Renal pelvis (tissue), 12 donors: ENCODE data around the gene STAT3. TPM values are rescaled to one million over a fixed set of nuclear protein-coding genes. Genes with fewer than 3 reads are reported as not detected.
A peak's percentile ranks its signal among the peaks of the same experiment; 100 is the strongest.
"Not testable (repeated sequence)": the region's sequence is repeated elsewhere in the genome, so short reads cannot be mapped to it uniquely, and the experiment has no call there.

Source experiments
- DNase-seq: peaks from one replicate; pipeline ENCODE4 v3.0.0-alpha.2; 2013
- long read RNA-seq, 16 experiments: transcript quantifications; one replicate each; lab custom pipeline, GENCODE V29; 2026
- polyA plus RNA-seq, 3 donors: library from polyadenylated mRNA; unstranded; fragments of 120-200 nt; gene quantifications; one replicate each; pipeline ENCODE4 v1.2.1, GENCODE V29; 2013; ENCODE audit not compliant: insufficient read length in 3 of 3

Gene STAT3
- polyA plus RNA-seq, result 10 to 100 TPM; 51.6 to 65.4 (median 65.2) TPM
- long read RNA-seq, donor 1, full-length matches to known transcripts, result 8 of 8 reads
- long read RNA-seq, donor 1, partial matches to known transcripts, result 0 of 8 reads
- long read RNA-seq, donor 1, other reads (novel, unspliced or antisense), result 0 of 8 reads
- long read RNA-seq, donor 2, full-length matches to known transcripts, result 12 of 12 reads
- long read RNA-seq, donor 2, partial matches to known transcripts, result 0 of 12 reads
- long read RNA-seq, donor 2, other reads (novel, unspliced or antisense), result 0 of 12 reads
- long read RNA-seq, donor 3, full-length matches to known transcripts, result 16 of 16 reads
- long read RNA-seq, donor 3, partial matches to known transcripts, result 0 of 16 reads
- long read RNA-seq, donor 3, other reads (novel, unspliced or antisense), result 0 of 16 reads
- long read RNA-seq, donor 4, full-length matches to known transcripts, result 12 of 12 reads
- long read RNA-seq, donor 4, partial matches to known transcripts, result 0 of 12 reads
- long read RNA-seq, donor 4, other reads (novel, unspliced or antisense), result 0 of 12 reads
- long read RNA-seq, donor 5, full-length matches to known transcripts, result 9 of 9 reads
- long read RNA-seq, donor 5, partial matches to known transcripts, result 0 of 9 reads
- long read RNA-seq, donor 5, other reads (novel, unspliced or antisense), result 0 of 9 reads
- long read RNA-seq, donor 6, full-length matches to known transcripts, result 13 of 13 reads
- long read RNA-seq, donor 6, partial matches to known transcripts, result 0 of 13 reads
- long read RNA-seq, donor 6, other reads (novel, unspliced or antisense), result 0 of 13 reads
- long read RNA-seq, donor 7, full-length matches to known transcripts, result 34 of 34 reads
- long read RNA-seq, donor 7, partial matches to known transcripts, result 0 of 34 reads
- long read RNA-seq, donor 7, other reads (novel, unspliced or antisense), result 0 of 34 reads
- long read RNA-seq, donor 8, full-length matches to known transcripts, result 14 of 14 reads
- long read RNA-seq, donor 8, partial matches to known transcripts, result 0 of 14 reads
- long read RNA-seq, donor 8, other reads (novel, unspliced or antisense), result 0 of 14 reads
- long read RNA-seq, donor 9, full-length matches to known transcripts, result 17 of 17 reads
- long read RNA-seq, donor 9, partial matches to known transcripts, result 0 of 17 reads
- long read RNA-seq, donor 9, other reads (novel, unspliced or antisense), result 0 of 17 reads
- long read RNA-seq, donor 10, full-length matches to known transcripts, result 11 of 11 reads
- long read RNA-seq, donor 10, partial matches to known transcripts, result 0 of 11 reads
- long read RNA-seq, donor 10, other reads (novel, unspliced or antisense), result 0 of 11 reads
- long read RNA-seq, donor 11, full-length matches to known transcripts, result 13 of 13 reads
- long read RNA-seq, donor 11, partial matches to known transcripts, result 0 of 13 reads
- long read RNA-seq, donor 11, other reads (novel, unspliced or antisense), result 0 of 13 reads
- long read RNA-seq, donor 12, full-length matches to known transcripts, result 11 of 11 reads
- long read RNA-seq, donor 12, partial matches to known transcripts, result 0 of 11 reads
- long read RNA-seq, donor 12, other reads (novel, unspliced or antisense), result 0 of 11 reads
- long read RNA-seq, donor 13, transcript STAT3-205 (1 exons, 1,982 nt), result major isoform, 10 of 14 reads
- long read RNA-seq, donor 13, partial matches to known transcripts, result 0 of 14 reads
- long read RNA-seq, donor 13, other reads (novel, unspliced or antisense), result 0 of 14 reads
- long read RNA-seq, donor 14, result 0 reads
- long read RNA-seq, donor 15, result 0 reads
- long read RNA-seq, donor 16, full-length matches to known transcripts, result 15 of 15 reads
- long read RNA-seq, donor 16, partial matches to known transcripts, result 0 of 15 reads
- long read RNA-seq, donor 16, other reads (novel, unspliced or antisense), result 0 of 15 reads

DNA sequence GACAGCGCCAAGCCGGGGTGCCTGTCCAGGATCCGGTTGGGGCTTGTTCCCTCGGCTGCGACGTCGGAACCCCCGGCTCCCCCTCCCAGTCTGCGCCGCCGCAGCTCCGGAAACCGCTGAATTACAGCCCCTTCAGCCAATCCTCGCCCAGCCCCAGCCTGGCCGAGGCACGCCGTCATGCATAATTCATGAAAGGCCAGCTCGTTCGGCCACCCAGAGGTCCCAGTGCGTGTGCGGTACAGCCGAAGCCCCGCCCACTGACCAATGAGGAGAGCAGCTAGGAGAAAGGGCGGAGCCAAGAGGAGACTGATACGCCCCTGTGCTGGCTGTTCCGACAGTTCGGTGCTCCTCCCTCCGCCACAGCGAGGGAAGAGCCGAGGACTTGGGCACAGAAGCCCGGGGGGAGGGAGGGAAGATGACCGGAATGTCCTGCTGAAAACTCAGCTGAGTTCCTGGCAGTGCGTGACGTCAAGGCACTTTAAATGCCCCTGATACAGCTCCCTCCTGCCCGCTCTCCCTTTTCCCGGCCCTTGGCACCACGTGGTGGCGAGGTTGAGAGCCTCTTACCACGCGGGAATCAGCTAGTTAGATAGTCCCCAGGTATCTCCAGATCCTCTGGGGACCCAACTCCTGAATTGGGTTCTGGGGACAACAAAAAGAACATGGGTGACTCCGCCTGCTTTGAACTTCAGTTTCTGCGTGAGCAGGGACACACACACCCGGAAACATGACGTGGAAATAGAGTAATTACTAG, at the start of gene STAT3:
Gene STAT3, minus strand, starts transcription at position 62 of the 754 bp plus-strand sequence. CDS start 39,926 bp downstream, outside the sequence.
- DNase-seq, result peak; percentile 100

DNA sequence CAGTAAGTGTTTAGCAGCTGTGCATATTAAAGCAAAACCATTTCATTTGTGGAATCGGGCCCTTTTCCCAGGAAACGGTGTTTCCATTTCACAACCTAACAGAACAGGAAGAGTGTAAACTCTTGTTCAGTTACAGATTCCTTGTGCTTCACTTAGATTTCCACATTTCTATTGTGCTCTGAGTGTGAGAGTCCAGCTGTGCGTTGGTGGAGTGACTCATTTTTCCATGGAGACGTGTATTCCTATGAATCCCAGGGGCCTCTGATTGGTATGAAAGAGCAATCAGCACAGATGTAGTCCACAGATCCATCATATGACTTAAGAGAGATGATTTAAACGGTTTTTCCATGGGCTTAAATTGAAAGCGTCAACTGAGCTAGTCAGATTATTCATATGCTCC, 48.1 kb upstream of the STAT3 start:
- no peak for DNase-seq

DNA sequence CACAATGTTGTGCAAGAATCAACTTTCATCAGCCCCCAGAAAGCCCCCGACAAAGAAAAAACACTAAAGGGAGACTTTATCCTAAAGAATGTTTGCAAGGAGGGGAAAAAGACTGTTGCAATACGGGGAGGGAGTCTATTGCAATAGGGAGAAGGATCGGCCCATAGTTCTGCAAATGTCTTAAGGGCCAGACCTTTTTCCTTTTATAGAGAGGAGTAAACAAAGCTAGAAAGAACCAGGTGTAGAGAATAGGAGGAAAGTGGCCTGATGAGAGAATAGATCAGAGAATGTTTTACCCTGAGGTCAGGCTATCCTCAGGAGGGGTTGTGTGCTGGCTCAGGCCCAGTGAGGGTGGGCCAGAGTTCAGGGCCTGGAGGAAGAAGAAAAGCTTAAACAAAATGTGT, 43.5 kb upstream of the STAT3 start:
- no peak for DNase-seq

DNA sequence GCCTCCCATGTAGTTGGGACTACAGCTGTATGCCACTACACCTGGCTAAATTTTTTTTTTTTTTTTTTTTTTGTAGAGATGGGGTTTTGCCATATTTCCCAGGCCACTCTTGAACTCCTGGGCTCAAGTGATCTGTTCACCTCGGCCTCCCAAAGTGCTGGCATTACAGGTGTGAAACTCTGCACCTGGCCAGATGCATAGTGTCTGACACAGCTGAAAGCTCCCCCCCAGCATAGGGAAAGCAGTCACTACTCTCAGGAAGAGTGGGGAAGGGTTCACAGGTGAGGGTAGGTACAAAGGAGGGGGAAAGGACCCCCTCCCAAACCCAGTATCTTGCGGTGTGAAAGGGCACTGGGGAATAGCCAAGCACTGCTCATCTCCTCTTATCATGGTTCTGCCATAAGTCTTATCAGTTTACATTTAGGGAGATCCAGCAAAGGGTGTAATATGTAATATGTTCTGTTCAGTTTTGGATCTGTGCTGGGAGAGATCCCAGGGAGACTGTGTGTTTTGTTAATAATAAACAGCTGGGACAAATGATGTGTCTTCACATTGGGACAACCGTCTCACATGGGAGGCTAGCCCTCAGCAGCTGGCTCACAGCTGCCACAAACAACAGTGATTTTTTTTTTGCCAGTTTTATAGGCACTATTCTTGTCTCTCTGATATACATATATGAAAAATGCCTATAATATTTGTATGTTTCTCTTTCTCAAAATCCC, 41.6 kb upstream of the STAT3 start:
- no peak for DNase-seq

DNA sequence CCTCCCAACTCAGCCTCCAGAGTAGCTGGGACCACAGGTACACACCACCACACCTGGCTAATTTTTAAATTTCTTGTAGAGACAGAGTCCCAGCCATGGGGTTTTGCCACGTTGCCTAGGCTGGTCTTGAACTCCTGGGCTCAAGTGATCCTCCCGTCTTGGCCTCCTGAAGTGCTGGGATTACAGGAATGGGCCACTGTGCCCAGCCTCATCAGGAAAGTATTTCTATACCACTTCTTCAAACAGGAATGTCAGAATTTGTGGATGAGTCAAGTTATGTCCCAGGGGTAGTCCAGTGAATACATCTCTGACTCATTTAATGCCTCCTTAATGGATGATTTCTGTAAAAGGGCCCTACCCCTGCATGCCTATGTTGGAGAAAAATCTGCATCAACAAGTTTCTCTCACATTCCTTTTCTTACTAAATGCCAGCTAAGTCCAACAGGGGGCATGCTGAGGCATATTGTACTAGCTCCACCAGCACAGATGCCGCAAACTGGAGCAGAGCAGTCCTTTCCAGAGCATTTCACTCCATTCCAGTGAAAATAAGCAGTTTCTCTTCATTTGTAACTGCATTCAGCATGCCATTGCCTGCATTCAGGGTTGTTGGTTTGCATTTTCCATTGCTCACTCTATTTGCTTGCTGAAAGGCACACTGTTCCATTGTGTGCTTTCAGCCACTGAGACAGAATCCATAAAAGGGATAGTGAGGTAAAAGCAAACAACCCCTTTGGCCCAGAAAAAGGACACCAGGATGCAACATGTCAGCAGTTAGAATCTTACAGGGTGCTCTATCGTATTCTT, 40.1 kb upstream of the STAT3 start:
- peak; percentile 69 for DNase-seq

DNA sequence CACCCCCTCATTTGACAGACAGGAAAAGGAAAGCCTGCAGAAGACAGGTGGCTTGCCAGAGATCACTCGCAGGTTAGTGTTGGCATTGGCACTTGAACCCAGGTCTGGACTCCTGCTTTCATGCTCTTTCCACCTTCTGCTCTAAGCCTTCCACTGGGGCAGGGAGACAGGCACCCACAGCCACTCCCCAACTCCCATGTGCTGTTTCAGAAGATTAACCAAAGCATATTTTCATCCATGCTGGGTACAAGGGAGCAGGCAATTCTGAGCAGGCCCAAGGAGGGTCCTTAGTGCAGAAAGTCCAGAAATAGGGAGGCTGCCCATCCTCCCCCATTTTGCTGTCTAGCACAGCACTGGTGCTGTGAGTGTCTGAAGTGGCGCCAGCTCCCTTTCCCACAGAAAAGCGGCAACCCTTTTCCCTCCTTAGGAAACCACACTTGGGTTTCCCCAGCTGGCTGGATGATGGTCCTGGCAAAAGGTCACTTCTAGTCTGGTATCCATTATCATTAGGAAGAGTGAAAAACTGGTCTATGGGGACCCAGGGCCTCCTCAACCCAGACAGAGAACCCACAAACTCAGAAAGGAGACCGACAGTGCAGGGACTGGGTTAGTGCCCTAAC, 36.9 kb upstream of the STAT3 start:
- no peak for DNase-seq

DNA sequence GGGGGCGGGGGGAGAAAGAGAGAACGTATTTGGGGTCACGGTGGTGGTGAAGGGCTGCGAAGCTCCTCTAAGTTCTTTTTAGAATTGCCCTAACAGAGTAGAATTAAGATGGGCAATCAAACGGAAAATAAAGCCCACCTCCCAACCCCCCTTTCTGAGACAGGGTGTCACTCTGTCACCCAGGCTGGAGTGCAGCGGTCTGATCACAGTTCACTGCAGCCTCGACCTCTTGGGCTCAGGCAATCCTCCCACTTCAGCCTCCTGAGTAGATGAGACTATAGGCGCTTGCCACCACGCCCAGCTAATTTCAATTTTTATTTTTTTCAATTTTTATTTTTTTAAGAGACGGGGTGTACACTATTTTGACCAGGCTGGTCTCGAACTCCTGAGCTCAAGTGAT, 35.5 kb upstream of the STAT3 start:
- DNase-seq, result no peak

DNA sequence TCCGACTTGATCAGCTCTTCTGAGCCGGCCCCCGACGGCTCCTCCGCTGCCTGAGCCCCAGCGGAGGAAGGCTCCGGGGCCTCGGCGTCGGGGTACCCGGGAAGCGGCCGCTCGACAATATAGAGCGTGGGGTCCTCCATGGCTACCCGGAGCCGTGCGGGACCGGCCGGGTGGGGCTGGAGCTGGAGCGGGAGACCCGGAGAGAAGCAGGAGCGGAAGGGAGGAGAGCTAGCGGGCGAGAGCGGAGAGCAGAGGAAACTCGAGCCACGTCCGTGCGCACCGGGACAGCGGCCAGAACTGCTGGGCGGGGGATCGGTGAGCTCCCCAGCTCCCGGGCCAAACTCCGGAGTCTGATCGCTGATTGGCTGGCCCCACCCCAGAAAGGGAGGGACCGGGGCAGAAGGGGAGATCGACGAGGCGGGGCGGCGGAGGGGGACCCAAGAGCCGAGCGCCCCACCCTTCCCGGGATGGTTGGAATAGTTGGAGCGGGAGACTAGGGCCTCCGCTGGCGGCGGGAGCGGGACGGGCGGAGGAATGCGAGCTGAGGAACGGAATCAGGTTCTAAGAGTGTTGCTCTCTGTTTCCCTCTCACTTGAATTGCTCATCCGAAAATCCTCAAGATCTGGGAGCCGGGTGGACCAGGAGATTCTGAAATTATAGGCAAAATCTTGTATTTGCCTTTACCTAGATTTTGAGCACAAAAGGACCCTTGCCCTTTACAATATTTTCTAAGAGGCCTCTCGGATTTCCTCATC, 34.9 kb upstream of the STAT3 start, which contains the start of gene CAVIN1:
Gene CAVIN1, minus strand, starts transcription at position 299 of the 755 bp plus-strand sequence. Its CDS starts 159 bp downstream, at position 140.
- DNase-seq, result peak; percentile 92

DNA sequence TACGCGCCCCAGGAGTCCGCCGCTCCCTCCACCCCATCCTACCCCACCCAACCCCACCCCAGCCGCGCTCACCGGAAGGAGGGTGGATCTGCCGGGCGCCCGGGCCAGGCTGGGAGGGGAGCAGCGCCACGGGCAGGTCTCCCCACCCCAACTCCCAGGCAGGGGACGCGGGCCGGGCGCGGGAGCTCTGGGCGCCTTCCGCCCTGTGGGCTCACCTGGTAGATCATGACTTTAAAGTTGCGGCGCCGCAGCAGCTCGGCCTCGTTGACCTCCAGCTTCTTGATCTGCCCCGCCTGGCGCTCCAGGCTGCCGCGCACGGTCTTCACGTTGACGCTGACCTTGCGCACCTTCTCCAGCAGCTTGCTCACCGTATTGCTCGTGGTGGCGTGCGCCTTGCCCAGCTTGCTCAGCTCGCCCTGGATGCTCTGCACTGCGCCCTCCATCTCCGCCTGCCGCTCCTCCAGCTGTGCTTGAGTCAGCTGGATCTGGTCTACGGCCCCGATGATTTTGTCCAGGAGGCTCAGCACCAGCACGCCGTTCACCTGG, 34.2 kb upstream of the STAT3 start:
- no peak for DNase-seq

DNA sequence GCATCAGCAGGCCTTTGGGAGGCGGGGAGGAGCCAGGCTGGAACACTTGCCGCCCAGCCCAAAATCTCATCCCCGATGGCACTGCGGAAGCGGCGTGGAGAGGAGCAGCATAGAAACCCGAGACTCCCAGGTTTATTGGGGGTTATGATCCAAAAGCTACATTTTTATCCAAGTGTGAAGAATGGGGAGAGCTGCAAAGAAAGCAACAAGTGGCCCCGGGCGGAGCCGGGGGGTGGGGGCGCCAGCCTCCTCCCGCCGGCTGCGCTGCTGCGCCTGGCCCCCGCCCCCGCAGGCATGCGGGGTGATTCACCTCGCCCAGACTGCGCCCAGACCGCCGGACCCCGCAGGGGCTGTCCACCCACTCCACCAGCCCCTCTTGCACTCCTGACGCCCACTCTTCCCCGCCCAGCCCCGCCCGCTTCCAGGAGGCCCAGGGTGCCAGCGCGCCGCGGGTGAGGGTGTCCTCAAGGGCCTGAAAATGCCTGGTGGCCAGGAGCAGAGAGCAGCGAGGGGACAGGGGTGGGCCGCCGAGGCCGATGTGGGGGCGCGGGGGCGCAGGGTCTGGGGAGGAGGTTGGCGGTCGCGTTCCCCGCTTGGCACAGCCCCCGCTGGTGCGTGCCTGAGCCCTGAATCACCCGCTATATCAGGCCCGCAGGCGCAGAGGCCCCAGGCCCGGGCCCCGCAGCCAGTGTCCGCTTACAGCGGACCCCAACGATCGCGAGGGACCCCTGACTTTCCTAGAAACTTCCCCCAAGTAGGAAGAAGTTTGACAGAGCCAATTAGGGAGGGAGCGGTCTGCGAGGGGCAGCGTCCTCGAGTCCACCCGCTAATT, 33.5 kb upstream of the STAT3 start:
- DNase-seq, result no peak

DNA sequence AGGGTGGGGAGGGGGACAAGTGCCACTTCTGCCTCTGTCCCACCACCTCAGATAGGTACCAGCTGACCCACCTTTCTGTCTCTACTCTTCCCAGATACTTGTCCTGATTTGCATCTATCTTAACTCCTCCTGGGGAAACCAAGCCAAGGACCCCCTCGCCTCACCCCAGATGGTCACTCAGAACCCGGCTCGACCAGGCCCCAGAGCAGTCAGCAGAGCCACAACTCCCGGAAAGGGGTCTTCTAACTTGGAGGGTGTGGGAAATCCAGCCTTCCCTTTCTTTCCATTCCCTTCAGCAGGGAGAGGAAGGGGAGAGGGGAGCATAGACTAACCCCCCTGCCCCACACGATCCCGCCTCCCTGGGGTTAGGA, 32.9 kb upstream of the STAT3 start:
- no peak for DNase-seq

DNA sequence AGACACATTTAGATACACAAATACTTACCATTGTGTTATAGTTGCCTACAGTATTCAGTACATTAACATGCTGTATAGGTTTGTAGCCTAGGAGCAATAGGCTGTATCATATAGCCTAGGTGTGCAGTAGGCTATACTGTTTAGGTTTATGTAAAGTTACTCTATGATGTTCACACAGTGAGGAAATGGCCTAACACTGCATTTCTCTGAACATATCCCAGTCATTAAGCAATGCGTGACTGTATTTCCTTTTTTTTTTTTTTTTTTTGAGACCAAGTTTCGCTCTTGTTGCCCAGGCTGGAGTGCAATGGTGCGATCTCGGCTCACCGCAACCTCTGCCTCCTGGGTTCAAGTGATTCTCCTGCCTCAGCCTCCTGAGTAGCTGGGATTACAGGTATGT, 29.7 kb upstream of the STAT3 start:
- DNase-seq, result not testable (repeated sequence)

DNA sequence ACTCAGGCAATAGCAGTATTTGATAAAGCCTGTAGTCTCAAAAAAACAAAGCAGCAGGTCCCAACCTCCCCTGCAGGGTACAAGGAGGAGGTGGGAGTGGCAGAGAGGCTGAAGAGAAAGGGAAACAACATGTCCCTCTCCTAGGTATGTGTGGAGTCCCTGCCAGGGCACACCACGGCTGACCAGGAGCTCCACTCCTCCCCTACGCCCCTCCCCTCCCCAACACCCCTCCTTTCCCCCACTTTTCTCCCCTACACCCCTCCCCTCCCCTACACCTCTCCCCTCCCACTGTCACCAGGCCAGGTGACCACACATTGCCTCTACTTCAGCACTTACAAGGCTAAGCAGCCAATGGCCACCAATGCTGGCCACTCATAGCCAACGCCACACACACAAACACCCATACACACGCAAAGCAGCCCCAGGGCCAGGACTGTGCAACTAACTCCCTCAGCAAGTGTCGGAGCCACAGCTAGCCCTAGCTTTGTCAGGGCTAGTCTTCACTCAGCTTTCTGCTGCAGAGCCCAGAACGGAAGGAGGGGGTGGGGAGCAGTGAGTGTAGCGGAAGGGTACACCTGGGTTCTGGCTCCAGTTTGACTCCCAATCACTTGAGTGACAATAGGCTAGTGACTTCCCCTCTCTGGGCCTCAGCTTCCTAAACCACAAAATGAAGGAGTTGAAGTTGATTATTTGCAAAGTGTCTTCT, 26.6 kb upstream of the STAT3 start:
- DNase-seq, result no peak

DNA sequence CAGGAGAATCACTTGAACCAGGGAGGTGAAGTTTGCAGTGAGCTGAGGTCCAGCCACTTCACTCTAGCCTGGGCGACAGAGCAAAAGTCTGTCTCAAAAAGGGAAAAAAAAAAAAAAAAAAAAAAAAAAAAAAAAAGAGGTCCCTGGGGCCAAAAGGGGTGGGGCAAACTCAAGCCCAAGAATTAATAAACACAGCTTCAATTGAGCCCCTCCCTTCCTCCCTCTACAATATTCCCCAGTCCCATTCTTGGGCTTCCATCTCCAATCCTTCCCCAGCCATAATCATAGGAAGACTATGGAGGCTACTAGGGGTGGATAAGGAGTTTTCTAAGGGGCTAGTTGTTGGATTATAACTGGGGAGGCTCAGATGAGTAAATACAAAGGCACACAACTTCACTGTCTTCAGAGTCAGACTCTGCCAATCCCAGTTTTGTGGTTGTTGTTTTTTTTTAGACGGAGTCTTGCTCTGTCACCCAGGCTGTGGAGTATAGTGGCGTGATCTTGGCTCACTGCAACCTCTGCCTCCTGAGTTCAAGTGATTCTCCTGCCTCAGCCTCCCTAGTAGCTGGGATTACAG, 25.3 kb upstream of the STAT3 start:
- no peak for DNase-seq
